ENCODE measurements around the gene PSMA5. TPM values are rescaled to one million over a fixed set of nuclear protein-coding genes. Genes with fewer than 3 reads are reported as not detected.
"Not testable (repeated sequence)": the region's sequence is repeated elsewhere in the genome, so short reads cannot be mapped to it uniquely, and the experiment has no call there.

PSMA5 gene
- total and polyA plus RNA-seq, 8 donors, result 16.1 to 36.2 (median 25.8) TPM

- no peak overlapping the region for H3K4me3 ChIP-seq
- H3K9me3 ChIP-seq, result no peaks in the 10 kb centered on the region
- no peaks in the 10 kb centered on the region for H3K27me3 ChIP-seq
- 84 to 86% methylated on average over 3 of the region's 3 CpGs for WGBS, 2 donors
- no peak for DNase-seq
- no peak for ATAC-seq
- intact Hi-C loops (cut with DNase I), result no loop called here
- no peak for TF ChIP-seq CTCF (IDR thresholded peaks at IDR 0.05)
- no peak for FAIRE-seq
- H3K27ac ChIP-seq, result no peak overlapping the region
- H3K4me1 ChIP-seq, result peaks cover 0 to 4% (median 4%) of the 10 kb centered on the region in 3 donors
- H3K36me3 ChIP-seq, result no peaks in the 10 kb centered on the region
These were observed 46.8 kb downstream of the PSMA5 start for GRCh38 chr1:109379422-109379821.

GRCh38 chr1:109377698-109378097 lies 48.5 kb downstream of the PSMA5 start:
- TF ChIP-seq CTCF (IDR thresholded peaks at IDR 0.05), result no peak
- intact Hi-C loops (cut with DNase I), result no loop called here
- ATAC-seq (no peak), FAIRE-seq (no peak), DNase-seq (no peak)
- 94 to 97% methylated on average over 4 of the region's 4 CpGs for WGBS, 2 donors
- no peak overlapping the region for H3K27ac ChIP-seq
- H3K4me3 ChIP-seq, result no peak overlapping the region
- no peaks in the 10 kb centered on the region for H3K36me3 ChIP-seq
- no peaks in the 10 kb centered on the region for H3K27me3 ChIP-seq
- peaks cover 0 to 4% (median 0%) of the 10 kb centered on the region in 3 donors for H3K4me1 ChIP-seq
- no peaks in the 10 kb centered on the region for H3K9me3 ChIP-seq

- ATAC-seq, H3K27ac ChIP-seq: not testable (repeated sequence)
These were observed 52.6 kb downstream of the PSMA5 start for GRCh38 chr1:109373696-109374095.

GRCh38 chr1:109373126-109373525 lies 53.1 kb downstream of the PSMA5 start:
- no peaks in the 10 kb centered on the region for H3K9me3 ChIP-seq
- no peak for FAIRE-seq

More at GRCh38 chr1:109373696-109374095, 52.6 kb downstream of the PSMA5 start:
- H3K27me3 ChIP-seq; DNase-seq; H3K36me3 ChIP-seq; intact Hi-C loops (cut with DNase I); H3K4me1 ChIP-seq; FAIRE-seq; H3K9me3 ChIP-seq; H3K4me3 ChIP-seq: not testable (repeated sequence)
- 100% methylated on average over 2 of the region's 2 CpGs for WGBS, 2 donors

GRCh38 chr1:109372281-109372680 lies 54.0 kb downstream of the PSMA5 start:
- TF ChIP-seq CTCF (IDR thresholded peaks at IDR 0.05), result no peak
- WGBS, 2 donors, result 96 to 97% methylated on average over 6 of the region's 6 CpGs
- intact Hi-C loops (cut with DNase I), result no loop called here
- Histone ChIP-seq H3K4me3 (no peak overlapping the region), H3K4me1 (no peaks in the 10 kb centered on the region), H3K27me3 (no peaks in the 10 kb centered on the region), H3K36me3 (no peaks in the 10 kb centered on the region), H3K9me3 (no peaks in the 10 kb centered on the region), H3K27ac (no peak overlapping the region)
- FAIRE-seq (no peak), DNase-seq (no peak), ATAC-seq (peak in 1 of 4 donors; percentile 12)

More at GRCh38 chr1:109373126-109373525, 53.1 kb downstream of the PSMA5 start:
- Histone ChIP-seq H3K4me1 (no peaks in the 10 kb centered on the region), H3K4me3 (no peak overlapping the region), H3K36me3 (no peaks in the 10 kb centered on the region), H3K27me3 (no peaks in the 10 kb centered on the region), H3K27ac (no peak overlapping the region)
- WGBS, 2 donors, result 73 to 74% methylated on average over 5 of the region's 5 CpGs
- intact Hi-C loops (cut with DNase I), result no loop called here
- no peak for DNase-seq
- ATAC-seq, result peak in 1 of 4 donors; percentile 47
- no peak for TF ChIP-seq CTCF (IDR thresholded peaks at IDR 0.05)
